WERI-Rb-1 (cell line): ENCODE data around the gene TMEM201.

ENCODE experiments used
- DNase-seq: peaks from one replicate; pipeline ENCODE4 v3.0.0-alpha.2; 2020
- H3K27ac ChIP-seq: fragments of 250-450 bp; sonication (Bioruptor Pico); 2 replicates; pipeline ENCODE4 v1.5.1; 2020; ENCODE audit warnings: mild to moderate bottlenecking, moderate library complexity
- H3K27me3 ChIP-seq: fragments of 250-450 bp; sonication (Bioruptor Pico); 2 replicates; pipeline ENCODE4 v1.5.1; 2021; ENCODE audit warnings: mild to moderate bottlenecking, low read depth, moderate library complexity; ENCODE audit not compliant: insufficient read depth, severe bottlenecking
- H3K36me3 ChIP-seq: fragments of 250-450 bp; sonication (Bioruptor Pico); 2 replicates; pipeline ENCODE4 v1.5.1; 2020; ENCODE audit warnings: mild to moderate bottlenecking, moderate library complexity
- H3K4me3 ChIP-seq: 2 replicates; pipeline ENCODE4 v1.5.1; 2011; ENCODE audit warnings: low read depth, mild to moderate bottlenecking, control low read depth, low read length
- H3K9me3 ChIP-seq: fragments of 250-450 bp; sonication (Bioruptor Pico); 2 replicates; pipeline ENCODE4 v1.5.1; 2021; ENCODE audit warnings: mild to moderate bottlenecking, moderate library complexity; ENCODE audit not compliant: severe bottlenecking
- CTCF ChIP-seq: IDR thresholded peaks from 2 replicates; pipeline ENCODE4 v1.5.1; 2011; ENCODE audit warnings: low read depth, mild to moderate bottlenecking, control low read depth, inconsistent platforms, low read length

TMEM201 gene

GRCh38 chr1:9592510-9593075, 3.9 kb downstream of the TMEM201 start:
- Histone ChIP-seq H3K9me3 (no peaks in the 10 kb centered on the region), H3K36me3 (peaks cover 54% of the 10 kb centered on the region), H3K27me3 (no peaks in the 10 kb centered on the region), H3K27ac (peak overlapping the region; percentile 94), H3K4me3 (peak overlapping the region; percentile 11)
- TF ChIP-seq CTCF, result no peak
- no peak for DNase-seq

GRCh38 chr1:9593147-9593491, 4.4 kb downstream of the TMEM201 start:
- peak overlapping the region; percentile 11 for H3K4me3 ChIP-seq
- H3K27me3 ChIP-seq, result no peaks in the 10 kb centered on the region
- TF ChIP-seq CTCF, result no peak
- no peaks in the 10 kb centered on the region for H3K9me3 ChIP-seq
- no peak for DNase-seq
- H3K27ac ChIP-seq, result peak overlapping the region; percentile 94
- peaks cover 59% of the 10 kb centered on the region for H3K36me3 ChIP-seq

GRCh38 chr1:9593492-9594465, 5.1 kb downstream of the TMEM201 start:
- Histone ChIP-seq H3K4me3 (peak overlapping the region; percentile 28), H3K27me3 (no peaks in the 10 kb centered on the region), H3K9me3 (no peaks in the 10 kb centered on the region), H3K36me3 (peaks cover 66% of the 10 kb centered on the region), H3K27ac (peak overlapping the region; percentile 94)
- peak; percentile 98 for DNase-seq
- peak; percentile 80 for TF ChIP-seq CTCF

- Histone ChIP-seq H3K4me3 (peak overlapping the region; percentile 28; the same call in 1 of the 2 replicates), H3K36me3 (peaks cover 70% of the 10 kb centered on the region), H3K9me3 (no peaks in the 10 kb centered on the region), H3K27me3 (no peaks in the 10 kb centered on the region), H3K27ac (peak overlapping the region; percentile 94)
- TF ChIP-seq CTCF, result no peak
- DNase-seq, result no peak
Measured at GRCh38 chr1:9594471-9595155, 5.9 kb downstream of the TMEM201 start.

- peak overlapping the region; percentile 94 for H3K27ac ChIP-seq
- H3K4me3 ChIP-seq, result peak overlapping the region; percentile 2; the same call in 1 of the 2 replicates
- TF ChIP-seq CTCF, result no peak
- peaks cover 70% of the 10 kb centered on the region for H3K36me3 ChIP-seq
- no peaks in the 10 kb centered on the region for H3K27me3 ChIP-seq
- no peaks in the 10 kb centered on the region for H3K9me3 ChIP-seq
- peak; percentile 92 for DNase-seq
Measured at GRCh38 chr1:9595156-9595967, 6.7 kb downstream of the TMEM201 start.
